Measurements from ENCODE around the gene SH3TC1.

The SH3TC1 gene

DNA sequence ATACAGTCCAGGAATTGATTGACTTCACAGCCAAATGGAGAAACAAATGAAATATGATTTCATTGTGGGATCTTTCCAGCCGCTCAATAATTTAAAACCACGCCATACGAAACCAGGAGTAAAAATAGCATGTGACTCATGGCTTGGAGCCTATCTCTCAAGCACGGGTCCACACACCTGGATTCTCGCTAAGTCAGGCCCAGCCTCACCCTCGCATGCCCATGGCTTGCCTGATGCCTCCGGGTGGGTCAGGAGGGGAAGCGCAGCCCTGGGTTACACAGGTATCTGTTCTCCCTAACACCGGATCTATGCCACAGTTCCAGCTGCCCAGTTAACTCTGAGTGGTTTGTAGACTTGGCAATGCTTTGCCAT is 34.9 kb upstream of the SH3TC1 start:
- DNase-seq, result no peak

DNA sequence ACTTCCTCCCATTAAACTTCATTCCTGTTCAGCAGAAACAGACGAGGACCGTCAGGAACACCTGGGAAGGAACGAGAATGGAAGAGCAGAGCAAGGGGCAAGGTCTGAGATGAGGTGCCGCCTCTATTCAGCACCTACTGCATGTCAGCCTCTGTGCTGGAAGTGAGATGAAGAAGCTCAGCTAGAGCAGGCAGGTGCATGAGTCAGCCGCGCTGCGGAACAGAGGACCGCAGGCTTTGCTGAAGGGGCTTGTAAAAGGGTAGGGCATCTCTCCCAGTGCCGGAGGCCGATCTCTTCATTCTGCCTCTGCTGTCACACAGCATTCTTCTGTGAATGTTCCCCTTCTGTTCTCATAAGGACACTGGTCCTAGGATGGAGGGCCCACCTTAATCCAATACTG is 34.4 kb upstream of the SH3TC1 start:
- DNase-seq, result no peak

GRCh38 chr4:8165374-8165896 is 33.7 kb upstream of the SH3TC1 start:
- no peak for DNase-seq

GRCh38 chr4:8167291-8167690 is 31.8 kb upstream of the SH3TC1 start:
- no peak for DNase-seq

GRCh38 chr4:8167815-8168214 is 31.3 kb upstream of the SH3TC1 start:
- no peak for DNase-seq

DNA sequence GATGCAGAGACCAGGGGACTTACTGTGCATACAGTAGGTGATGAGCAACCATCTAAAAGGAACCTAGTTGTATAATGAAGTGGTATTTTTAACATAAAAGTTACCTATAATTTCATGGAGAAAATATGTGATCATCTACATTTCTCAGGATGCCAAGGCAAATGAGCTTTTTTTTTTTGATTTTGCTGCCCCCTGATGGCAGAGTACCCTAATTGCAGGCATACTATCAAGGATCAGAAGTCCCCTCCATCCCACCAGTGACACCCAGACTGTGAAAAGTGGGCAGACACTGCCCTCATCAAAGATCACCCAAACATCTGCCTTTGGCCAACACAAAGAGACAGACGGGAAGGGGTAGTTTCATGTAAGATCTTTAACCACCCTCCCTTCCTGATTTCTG is 30.9 kb upstream of the SH3TC1 start:
- DNase-seq, result no peak

DNA sequence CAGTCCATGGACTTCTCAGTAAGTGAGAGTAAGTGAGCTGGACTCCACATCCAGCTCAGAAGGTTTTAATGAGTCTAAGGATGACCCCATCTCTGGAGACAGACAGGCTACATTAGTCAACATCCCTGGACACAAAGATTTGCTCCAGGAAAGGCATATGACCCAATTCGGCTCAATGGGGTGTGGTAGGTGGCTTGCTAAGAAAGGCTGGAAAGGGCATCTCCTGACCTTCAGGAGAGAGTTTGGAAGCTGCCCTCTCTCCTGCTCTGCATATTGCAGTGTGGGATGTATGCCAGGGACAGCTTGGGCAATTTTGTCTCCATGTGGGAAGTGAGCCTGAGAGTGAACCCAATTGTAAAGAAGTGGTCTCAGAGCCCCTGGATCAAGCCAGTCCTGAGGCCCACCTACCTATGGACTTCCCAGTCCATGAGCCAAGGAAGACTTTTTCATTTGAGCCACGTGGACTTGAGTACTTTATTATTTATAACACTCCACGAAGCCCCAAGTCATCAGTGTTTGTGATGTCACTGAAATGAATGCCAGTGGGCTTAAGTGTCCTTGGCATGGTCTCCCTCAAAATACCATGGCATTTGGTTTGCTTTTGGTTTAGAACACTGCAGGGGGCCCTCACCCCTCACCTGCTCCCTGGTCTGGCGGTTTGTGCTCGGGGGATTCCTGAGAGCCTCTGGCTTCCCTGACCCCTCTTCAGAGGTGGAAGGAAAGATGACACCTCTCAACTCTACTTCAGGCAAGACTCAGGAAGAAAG is 30.1 kb upstream of the SH3TC1 start:
- no peak for DNase-seq

GRCh38 chr4:8169763-8170162 is 29.3 kb upstream of the SH3TC1 start:
- DNase-seq, result no peak

- DNase-seq, result no peak
Measured at GRCh38 chr4:8170341-8170740, 28.7 kb upstream of the SH3TC1 start.

GRCh38 chr4:8171266-8171665 is 27.8 kb upstream of the SH3TC1 start:
- no peak for DNase-seq

DNA sequence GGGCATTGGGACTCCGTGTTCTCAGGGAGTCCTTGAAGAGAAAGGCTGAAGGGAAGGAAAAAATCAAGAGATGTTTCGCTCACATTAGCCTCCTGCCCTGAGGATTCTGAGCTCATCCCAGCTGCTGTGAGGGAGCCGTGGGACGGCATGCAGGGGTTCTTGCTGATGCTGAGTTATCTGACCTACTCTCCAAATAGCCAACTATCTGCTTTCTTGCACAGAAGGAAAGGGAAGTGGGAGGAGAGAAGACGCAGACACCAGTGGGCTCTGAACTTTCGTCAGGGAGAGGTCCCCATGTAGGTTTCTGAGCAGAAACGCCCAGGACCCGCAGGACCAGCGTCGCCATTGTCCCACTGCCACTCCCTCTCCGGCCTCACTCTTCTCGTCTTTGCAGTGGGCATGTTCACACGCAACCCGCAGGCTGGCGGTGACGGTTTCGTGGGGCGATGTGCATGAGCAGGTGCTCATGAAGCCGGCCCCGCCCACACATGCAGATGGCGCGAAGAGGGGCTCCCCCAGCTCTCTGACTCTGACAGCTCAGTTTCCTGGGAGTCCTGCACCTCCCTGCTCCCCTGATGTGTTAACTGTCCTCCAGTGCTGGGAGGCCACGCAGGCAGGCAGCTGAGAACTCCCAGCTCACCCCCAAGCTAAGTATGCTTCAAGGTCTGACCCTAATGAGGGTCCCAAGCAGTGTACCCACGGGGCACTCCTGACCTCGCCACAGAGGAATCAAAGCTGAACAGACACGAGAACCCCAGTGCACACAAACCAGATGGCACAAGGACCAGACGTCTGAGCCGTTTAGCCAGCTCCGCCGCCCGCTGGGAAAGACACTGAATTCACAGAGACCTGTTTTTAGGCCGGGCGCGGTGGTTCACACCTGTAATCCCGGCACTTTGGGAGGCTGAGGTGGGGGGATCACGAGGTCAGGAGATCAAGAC is 26.8 kb upstream of the SH3TC1 start:
- DNase-seq, result peak; percentile 70 to 73

- DNase-seq, result no peak
Measured at GRCh38 chr4:8173492-8174242, 25.4 kb upstream of the SH3TC1 start.

DNA sequence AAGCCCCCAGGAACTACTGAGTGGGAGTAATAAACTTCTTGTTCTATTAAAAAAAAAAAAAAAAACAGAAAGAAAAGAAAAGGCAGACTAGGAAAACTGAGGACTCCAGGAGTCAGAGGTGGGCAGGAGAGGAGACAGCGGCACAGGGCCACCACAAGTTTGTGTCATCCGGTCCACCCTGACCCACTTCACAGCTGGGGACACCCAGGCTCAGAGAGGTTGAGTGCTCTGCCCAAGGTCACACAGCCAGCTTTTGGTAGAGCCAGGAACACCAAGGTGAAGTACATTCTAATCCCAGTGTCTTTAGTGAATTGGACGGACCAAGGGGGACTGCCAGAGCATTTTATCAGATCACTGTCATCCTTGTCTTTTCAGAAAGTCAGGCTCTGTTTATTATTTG is 24.1 kb upstream of the SH3TC1 start:
- DNase-seq, result no peak

GRCh38 chr4:8175686-8176085 is 23.4 kb upstream of the SH3TC1 start:
- no peak for DNase-seq

- DNase-seq, result peak; percentile 37 to 44
Measured at GRCh38 chr4:8176547-8177399, 22.3 kb upstream of the SH3TC1 start.

DNA sequence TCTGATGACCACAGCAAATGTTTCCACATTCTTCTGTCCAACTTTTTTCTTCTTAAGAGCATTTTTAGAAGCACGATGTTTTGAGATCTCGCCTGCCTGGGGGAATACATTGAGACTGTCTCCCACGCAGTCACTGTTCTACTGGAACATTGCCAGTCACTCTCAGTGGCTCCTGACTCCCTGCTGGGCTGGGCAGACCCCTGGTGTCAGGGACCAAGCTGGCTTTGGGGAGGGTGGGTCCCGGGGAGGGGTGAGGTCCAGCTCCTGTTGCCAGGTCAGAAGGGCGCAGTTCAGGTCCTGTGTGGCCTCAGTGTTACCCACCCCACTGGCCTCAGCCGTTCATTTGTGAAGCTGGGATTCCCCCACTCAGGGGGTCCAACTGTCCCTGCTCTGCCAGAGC is 21.5 kb upstream of the SH3TC1 start:
- no peak for DNase-seq

DNA sequence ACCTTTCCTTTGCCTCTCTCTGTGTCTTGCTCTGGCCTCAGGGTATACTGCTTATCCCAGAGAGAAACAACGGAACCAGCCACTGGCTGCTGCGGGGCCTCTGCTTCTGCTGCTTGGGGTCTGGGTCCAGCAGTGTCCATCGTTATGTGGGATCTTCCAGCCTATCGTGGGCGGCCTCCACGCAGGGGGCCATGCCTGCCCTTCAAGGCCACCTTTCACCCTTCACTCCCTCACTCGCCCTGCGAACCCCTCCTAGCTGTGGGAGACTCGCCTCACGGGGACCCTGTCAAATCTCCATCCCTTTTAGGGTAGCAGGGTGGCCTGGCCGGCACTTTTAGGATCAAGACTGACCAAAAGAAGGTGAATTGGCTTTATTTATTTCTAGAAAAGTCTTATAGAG is 21.1 kb upstream of the SH3TC1 start:
- no peak for DNase-seq

DNA sequence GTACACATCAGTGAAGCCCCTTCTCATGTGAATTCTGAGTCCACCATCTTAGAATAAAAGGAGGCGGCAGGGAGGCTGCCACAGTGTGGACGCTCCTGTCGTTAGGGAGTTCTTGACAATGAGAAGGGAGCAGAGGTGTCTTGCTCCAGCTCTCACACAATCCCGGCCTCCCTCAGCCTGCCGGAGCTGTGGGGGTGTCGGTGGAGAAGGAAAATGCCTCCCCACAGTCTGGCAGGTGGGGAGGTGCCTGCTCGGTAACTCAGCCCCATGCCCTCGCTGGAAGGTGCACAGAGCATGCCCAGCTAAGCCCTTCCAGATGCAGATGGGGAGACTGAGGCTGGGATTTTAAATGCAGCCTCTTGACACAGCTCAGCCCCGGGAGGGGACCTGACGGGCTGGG is 20.0 kb upstream of the SH3TC1 start:
- DNase-seq, result no peak

DNA sequence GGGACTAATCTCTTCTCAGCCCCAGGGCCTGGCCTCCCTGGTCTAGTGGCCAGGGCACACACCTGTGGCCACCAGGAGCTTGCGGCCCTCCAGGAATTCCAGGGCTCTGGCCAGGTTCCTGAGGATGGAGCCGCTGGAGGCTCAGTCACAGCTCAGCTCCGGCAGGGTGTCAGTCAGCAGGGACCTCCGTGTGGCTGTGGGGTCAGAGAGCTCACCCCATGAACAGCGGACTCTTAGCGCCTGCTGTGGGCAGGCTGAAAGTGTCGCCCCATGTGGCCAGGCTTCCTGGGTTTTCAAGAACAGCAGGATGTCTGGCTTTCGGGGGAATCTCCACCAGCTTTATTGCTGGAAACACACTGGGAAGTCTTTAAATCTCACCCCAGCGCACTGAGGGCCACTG is 19.3 kb upstream of the SH3TC1 start:
- no peak for DNase-seq

DNA sequence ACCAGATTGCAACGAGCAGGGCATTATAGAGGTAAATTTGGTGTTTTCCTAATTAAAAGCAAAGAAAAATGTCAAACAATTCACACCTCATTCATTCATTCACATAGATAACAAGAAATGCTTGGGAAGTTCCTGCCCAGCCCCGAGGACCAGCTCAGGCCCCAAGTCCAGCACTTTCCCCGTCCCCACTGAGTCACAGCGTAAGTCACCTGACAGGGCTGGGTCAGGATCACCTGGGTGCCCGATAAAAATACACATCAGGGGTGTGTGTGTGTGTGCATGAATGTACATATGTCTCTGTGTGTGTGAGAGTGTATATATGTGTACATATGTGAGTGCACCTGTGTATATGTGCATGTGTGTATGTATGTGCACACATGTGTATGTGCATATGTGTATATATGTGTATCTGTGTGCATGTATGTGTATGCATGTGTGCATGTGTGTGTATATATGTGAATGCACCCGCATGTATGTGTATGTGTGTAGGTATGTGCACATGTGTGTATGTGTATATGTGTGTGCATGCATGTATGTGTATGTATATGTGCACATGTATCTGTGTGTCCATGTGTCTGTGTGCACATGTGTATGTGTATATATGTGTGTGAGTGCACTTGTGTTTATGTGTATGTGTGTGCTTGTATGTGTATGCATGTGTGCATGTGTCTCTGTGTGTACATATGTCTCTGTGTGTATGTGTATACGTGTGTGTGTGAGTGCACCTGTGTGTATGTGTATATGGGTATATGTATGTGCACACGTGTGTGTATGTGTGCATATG is 18.6 kb upstream of the SH3TC1 start:
- DNase-seq, result no peak

DNA sequence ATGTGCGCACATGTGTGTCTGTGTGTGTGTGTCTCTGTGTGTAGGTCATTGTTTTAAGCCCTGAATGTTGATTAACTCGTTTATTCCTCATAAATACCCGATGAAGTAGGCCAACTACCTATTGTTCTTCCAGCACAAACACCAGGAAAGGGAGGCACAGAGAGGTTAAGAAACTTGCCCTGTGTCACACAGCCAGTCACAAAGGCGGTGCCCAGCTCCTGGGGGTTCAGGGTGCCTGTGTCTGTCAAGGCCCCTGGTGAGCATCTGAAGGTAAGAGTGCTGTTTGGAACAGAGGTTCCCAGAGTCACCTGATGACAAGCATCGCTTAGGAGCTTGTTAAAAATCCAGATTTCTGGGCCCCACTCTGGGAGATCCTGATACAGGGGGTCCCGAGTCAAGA is 18.0 kb upstream of the SH3TC1 start:
- no peak for DNase-seq

Data from activated CD4-positive, alpha-beta T cell treated with anti-CD3 and anti-CD28 coated beads, Interleukin-2, amount 50 U/mL, for 48 hours (primary cell).